Hepatic stellate cell (primary cell): ENCODE measurements around the gene ZNF536.
"Not testable (repeated sequence)": the region's sequence is repeated elsewhere in the genome, so short reads cannot be mapped to it uniquely, and the experiment has no call there.

Source experiments
- DNase-seq: peaks from one replicate; pipeline ENCODE4 v3.0.0; 2011; ENCODE audit warnings: low spot score

Gene ZNF536

DNA sequence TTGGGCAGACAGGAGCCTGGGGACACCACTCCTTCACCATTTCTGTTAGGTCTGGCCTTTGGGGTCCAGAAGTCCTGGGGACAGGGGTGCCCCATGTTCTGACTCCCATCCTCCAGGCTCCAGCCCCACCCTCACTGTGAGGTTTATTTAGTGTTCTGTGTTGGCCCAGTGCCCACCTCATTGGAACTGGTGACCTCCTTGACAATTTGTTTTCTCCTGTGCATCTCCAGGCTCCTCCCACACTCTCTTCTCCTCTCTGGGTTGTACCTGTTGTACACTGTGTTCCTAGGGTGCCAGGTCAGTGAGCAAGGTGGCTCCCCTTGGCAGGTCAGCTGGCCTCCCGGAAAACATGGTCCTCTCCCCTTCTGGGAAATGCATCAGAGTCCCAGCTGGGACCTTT is 110.8 kb downstream of the ZNF536 start:
- DNase-seq, result no peak

GRCh38 chr19:30486250-30486649 is 114.1 kb downstream of the ZNF536 start:
- DNase-seq, result not testable (repeated sequence)

- no peak for DNase-seq
Measured at GRCh38 chr19:30487178-30487577, 115.0 kb downstream of the ZNF536 start.

DNA sequence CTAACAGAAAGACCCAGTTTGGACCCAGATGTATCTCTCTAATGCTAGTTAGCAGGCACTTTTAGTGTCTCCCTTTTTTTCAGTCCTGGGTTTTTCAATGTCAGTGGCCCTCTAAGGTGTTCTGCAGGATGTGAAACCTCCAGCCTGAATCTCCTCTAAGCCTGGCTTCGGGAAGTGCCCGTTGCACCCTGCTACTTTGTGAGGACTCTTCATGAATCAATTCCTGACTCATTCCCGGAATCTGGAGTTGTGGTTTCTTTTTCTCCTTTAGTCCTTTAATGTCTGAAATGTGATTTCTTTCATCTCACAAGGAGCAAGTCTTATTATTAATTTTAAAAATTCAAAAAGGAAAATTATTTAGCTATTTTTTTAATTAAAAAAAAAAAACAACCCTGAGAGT is 116.0 kb downstream of the ZNF536 start:
- DNase-seq, result no peak

DNA sequence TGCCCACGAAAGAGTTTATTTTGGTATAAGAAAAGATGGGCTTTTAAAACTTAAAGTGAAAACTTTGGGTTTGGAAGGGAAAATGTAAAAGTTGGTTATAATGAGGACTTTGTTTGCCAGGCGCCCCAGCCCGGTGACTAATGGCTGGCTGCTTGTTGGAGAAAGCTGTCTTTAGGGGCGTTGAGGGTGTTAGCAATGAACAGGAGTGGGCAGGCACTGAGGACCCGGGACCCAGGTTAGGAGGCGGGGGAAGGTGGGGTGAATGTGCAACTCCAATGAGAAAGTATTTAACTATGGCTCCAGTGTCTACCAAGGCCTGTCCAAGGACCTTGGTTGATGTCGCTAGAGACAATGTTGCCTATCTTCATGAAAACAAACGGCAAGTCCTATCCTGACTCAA is 118.6 kb downstream of the ZNF536 start:
- no peak for DNase-seq

DNA sequence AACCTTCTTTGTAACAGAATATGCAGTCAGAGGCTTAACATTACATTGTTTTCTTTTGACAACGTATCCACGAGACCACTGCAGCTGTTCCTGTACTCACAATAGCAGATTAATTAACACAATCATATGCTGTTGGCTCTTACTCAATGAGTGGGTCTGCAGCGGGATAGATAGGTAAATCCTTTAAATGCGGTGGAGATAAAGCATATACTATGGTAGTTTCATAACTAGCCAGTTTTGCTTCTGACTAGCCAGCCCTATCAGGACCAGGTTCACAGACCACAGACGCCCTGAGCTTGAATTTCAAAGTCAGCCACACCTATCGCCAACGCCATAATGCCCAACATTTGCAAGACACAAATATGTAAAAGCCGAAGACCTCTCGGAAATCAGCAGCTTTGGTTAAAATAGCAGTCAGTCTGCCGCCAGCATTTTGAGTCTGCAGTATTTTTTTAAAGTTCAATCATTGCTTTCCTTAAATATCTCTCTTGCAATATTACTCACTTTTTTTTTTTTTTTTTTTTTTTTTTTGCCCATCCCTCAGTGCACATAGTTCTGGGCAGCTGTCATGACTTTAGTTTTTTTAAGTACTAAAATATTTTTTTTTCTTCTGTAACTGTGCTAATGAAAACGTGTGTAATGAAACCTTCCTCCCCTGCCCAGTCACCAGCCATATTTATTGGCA is 120.5 kb downstream of the ZNF536 start:
- no peak for DNase-seq

- DNase-seq, result no peak
Measured at GRCh38 chr19:30497034-30497433, 124.8 kb downstream of the ZNF536 start.

- not testable (repeated sequence) for DNase-seq
Measured at GRCh38 chr19:30498085-30498484, 125.9 kb downstream of the ZNF536 start.

GRCh38 chr19:30498707-30499106 is 126.5 kb downstream of the ZNF536 start:
- DNase-seq, result no peak

DNA sequence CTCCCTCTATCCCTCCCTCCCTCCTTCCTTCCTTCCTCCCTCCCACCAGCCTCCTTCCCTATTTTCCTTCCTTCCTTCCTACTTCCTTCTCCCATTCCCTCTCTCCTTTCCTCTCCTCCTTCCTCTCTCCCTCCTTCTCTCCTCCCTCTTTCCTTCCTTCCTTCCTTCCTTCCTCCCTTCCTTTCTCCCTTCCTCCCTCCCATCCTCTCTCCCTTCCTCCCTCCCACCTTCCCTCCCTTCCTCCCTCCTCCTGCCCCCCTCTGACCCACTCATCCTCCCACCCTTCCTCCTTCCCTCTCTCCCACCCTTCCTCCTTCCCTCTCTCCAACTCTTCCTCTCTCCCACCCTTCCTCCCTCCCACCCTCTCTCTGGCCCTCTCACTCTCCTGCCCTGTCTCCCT is 132.1 kb downstream of the ZNF536 start:
- DNase-seq, result no peak

GRCh38 chr19:30512176-30513081 is 140.2 kb downstream of the ZNF536 start:
- DNase-seq, result no peak

DNA sequence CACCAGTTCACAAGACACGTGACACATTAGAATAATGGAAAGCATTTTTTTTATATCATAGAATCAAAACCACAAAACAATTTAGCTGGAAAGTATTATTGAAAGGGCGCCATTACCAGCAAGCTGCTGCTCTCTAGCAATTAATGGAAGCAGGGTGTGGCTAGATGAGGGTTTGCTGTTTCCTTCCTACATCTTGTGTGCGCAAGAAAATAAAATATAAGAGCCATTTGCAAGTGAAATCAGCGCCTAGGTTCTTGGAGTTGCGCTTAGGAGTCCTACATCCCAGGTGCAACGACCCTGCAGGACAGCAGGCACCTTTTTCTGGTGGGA is 140.9 kb downstream of the ZNF536 start:
- DNase-seq, result no peak

- no peak for DNase-seq
Measured at GRCh38 chr19:30516111-30516510, 143.9 kb downstream of the ZNF536 start.

- no peak for DNase-seq
Measured at GRCh38 chr19:30516531-30516930, 144.3 kb downstream of the ZNF536 start.

- no peak for DNase-seq
Measured at GRCh38 chr19:30518965-30519606, 146.9 kb downstream of the ZNF536 start.

- DNase-seq, result no peak
Measured at GRCh38 chr19:30519607-30520205, 147.5 kb downstream of the ZNF536 start.

DNA sequence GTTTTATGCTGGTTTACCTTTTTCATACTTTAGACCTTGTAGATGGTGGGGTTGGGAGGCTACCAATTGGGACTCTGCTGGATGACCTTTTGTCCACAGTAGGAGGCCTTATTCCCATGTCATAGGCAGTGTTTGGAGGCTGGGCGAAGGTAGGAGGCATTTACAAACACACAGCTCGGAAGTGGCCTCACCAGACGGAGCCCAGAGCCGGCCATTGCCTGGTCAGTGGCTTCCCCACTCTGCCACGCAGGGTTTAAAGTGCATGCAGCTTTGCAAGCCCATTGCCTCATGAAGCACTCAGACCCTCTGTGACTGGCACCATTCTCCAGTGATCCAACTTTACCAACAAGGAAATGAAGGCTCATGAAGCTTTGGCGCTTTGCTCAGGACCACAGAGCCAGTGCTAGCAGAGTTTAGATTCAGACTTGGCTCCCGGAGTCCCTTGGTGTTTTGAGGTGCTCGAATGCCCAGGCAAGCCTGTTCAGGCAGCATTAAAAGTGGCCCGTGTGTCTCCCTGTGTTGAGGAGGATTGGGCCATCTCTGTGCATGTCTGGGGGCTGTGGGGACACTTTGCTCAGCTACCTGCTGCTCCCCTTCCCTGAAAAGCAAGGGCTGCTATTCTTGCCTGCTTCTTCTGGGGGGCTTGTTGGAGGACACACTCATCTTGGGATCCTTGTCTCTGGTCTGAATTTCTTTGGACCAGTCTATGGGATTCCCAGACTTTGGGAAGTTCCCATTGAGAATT is 148.7 kb downstream of the ZNF536 start:
- no peak for DNase-seq

- DNase-seq, result no peak
Measured at GRCh38 chr19:30521937-30522336, 149.8 kb downstream of the ZNF536 start.

DNA sequence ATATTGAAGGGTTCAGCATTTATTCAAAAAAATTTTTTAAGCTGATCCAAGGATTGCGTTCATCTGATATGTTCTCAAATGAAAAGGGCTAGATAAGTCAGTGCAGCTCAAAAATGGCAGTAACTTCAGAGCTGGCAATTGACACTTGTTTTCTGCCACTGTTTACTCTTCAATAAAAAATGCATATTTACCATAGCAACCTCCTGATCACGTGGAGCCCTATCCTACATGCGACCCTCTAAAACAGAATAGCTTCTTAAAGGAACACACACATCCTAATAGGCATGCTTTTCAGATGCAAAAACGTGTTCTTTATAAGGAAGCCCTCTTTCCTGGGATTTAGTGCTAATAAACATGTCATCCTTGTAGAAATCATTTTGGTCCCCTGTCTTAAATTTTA is 150.2 kb downstream of the ZNF536 start:
- DNase-seq, result no peak

DNA sequence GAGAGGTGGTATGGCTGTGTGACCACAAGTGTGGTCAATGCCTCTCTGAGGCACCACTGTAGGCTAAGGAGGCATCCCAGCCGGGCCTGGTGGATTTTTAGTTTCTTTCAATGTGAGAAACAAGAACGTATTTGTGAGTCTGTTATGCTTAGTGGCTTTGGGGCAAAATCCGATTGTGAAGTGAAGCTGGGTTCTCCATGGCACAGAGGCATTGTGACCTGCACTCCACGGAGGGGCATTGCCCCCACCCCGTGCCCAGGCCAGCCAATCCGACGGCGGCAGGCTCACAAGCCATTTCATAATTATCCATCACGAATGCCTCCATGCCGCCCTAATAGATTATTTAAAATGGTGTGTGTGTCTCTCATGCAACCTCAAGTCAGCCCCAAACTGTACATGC is 151.6 kb downstream of the ZNF536 start:
- DNase-seq, result no peak

DNA sequence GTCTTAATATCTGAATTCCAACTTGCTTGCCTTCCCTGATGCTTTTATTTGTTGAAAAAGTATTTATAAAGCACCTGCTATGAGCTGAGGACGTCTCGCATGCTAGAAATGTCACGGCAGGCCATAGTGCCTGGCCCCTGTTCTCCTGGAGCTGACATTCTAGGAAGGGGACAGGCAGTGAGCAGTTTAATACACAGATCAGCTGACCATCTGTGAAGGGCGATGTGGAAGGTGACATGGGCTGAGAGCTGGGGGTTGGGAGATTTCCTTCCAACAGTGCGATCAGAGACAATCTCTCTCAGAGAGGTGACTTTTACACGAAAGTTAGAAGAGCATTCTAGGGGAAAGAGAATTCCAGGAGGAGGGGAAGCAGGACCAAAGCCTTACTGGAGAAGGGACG is 153.2 kb downstream of the ZNF536 start:
- DNase-seq, result no peak

DNA sequence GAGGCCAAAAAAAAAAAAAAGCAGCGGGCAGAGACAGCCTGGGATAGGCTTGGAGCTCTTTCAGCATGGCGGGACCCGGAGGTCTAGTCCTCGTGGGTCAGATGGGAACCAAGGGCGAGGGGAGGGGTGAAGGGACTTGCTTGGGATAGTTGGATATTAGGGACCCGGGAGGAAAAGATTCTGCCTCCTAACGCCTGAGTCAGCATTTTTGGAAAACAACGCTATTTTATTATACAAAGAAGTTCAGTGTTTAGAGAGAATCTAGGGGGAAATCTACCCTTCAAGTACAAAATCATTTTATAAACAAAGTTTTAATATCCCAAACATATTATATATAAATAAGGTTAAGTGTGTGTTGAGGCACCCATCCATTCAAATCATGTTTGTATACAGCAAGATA is 156.7 kb downstream of the ZNF536 start:
- DNase-seq, result no peak
